Esophagus squamous epithelium (tissue), 4 donors: ENCODE data around the gene DENND11.

ENCODE experiments used
- POLR2A ChIP-seq, 4 donors: fragments of 450-650 bp; IDR thresholded peaks; one replicate each; pipeline ENCODE4 v1.6.1; 2017; ENCODE audit warnings: antibody characterized with exemption in 4 of 4, mild to moderate bottlenecking in 4 of 4, moderate library complexity in 3 of 4
- TF ChIP-seq, protein P1 (sequence below), 6 experiments: fragments of 450-650 bp in 4 of 6; fragments of 200-600 bp in 2 of 6; sonication (generic) in 2 of 6; IDR thresholded peaks; one replicate each; pipeline ENCODE4 v1.5.1; 2016 to 2019; ENCODE audit warnings: antibody characterized with exemption in 6 of 6, mild to moderate bottlenecking in 4 of 6, moderate library complexity in 4 of 6

DNA sequence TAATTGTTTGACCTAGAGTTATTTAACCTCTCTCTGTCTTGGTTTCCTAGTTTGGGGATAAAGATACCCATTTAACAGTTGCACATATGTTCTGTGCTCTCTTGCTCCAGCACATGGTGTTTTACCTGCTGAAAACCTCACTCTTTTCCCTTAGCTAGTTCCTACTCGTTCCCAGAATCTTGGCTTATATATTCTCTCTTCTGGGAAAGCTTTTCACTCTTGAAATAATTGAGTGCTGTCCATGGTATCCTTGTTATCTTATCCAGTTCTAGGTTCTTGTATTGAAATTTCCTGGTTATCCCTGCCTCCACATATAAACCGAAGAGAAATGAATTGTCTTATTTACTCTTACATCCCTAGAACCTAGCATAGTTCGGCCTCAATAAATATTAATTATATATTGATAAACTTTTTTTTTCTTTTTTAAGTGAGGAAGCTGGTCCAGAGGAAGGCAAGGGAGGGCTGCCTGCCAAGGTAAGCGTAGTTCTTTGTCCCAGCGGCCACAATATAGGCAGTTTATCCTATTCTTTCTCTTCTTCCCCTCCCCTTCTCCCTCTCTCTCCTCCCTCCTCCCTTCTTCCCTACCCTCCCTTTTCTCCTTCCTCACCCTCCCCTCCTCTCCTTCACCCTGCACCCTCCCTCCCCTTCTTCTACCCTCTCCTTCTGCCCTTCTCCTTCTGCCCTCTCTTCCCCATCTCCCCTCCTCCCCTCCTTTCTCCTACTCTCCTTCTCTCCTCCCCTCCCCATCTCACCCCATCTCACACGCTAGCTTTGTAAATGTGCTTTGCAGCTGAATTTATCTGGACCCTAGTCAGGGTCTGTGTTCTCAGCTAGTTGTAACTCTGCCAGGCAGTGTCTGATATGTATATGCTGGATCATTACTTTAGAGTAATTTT, 14.1 kb upstream of the DENND11 start:
- TF ChIP-seq, protein P1, sequence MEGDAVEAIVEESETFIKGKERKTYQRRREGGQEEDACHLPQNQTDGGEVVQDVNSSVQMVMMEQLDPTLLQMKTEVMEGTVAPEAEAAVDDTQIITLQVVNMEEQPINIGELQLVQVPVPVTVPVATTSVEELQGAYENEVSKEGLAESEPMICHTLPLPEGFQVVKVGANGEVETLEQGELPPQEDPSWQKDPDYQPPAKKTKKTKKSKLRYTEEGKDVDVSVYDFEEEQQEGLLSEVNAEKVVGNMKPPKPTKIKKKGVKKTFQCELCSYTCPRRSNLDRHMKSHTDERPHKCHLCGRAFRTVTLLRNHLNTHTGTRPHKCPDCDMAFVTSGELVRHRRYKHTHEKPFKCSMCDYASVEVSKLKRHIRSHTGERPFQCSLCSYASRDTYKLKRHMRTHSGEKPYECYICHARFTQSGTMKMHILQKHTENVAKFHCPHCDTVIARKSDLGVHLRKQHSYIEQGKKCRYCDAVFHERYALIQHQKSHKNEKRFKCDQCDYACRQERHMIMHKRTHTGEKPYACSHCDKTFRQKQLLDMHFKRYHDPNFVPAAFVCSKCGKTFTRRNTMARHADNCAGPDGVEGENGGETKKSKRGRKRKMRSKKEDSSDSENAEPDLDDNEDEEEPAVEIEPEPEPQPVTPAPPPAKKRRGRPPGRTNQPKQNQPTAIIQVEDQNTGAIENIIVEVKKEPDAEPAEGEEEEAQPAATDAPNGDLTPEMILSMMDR (IDR thresholded peaks at IDR 0.05): no peak
- TF ChIP-seq POLR2A (IDR thresholded peaks at IDR 0.05): no peak
